C4-2B (cell line): ENCODE results near the gene TRIM21.

Experiments
- ZFX ChIP-seq: fragments of 450-650 bp; IDR thresholded peaks from 2 replicates; pipeline ENCODE4 v1.6.1; 2017
- TF ChIP-seq, protein P1 (sequence below): fragments of 450-650 bp; conservative IDR thresholded peaks from 2 replicates; pipeline ENCODE4 v1.5.1; 2017; ENCODE audit warnings: mild to moderate bottlenecking

DNA sequence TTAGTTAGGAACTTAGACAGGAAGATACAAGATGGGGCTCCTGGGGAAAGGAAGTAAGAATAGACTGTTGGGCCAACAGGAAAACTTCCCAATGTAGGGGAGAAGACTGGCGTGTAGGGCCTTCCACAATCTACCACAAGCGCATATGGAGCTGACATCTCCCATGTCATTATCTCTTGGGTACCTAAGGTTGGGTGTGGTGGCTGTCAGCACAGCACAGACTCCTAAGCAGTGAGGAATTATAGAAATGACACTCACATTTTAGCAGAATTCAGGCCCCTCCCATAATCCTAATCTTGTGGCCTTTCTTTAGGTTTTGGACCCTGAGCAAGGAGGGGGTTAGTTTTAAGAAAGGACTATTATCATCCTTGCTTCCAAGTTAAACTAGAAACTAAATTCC is 11.6 kb downstream of the TRIM21 start:
- TF ChIP-seq, protein P1, sequence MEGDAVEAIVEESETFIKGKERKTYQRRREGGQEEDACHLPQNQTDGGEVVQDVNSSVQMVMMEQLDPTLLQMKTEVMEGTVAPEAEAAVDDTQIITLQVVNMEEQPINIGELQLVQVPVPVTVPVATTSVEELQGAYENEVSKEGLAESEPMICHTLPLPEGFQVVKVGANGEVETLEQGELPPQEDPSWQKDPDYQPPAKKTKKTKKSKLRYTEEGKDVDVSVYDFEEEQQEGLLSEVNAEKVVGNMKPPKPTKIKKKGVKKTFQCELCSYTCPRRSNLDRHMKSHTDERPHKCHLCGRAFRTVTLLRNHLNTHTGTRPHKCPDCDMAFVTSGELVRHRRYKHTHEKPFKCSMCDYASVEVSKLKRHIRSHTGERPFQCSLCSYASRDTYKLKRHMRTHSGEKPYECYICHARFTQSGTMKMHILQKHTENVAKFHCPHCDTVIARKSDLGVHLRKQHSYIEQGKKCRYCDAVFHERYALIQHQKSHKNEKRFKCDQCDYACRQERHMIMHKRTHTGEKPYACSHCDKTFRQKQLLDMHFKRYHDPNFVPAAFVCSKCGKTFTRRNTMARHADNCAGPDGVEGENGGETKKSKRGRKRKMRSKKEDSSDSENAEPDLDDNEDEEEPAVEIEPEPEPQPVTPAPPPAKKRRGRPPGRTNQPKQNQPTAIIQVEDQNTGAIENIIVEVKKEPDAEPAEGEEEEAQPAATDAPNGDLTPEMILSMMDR = no peak
- TF ChIP-seq ZFX = no peak
